Measurements from ENCODE around the gene PCSK2. TPM values are rescaled to one million over a fixed set of nuclear protein-coding genes. Genes with fewer than 3 reads are reported as not detected.

Gene PCSK2
- total RNA-seq, 6 experiments from 2014 or later = not detected

DNA sequence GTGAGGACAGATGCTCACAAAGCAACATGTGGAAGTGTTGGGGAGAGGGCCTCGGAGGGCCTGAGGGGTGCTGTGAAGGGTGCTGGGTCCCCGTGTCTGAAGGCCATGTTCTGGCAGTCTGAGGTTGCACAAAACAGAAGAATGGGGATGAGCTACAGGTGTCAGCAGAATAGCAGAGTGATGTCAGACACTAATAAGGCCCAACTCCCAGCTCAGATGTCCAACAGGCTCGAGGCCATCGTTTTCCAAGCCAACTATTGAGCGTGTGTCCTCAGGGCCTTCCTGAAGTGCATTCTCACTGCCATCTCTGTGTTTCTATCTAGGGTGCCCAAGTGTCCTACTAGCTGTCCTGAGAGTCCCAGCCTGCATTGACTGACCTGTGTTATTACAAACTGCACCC lies 296.5 kb downstream of the PCSK2 start:
- no peaks in the 10 kb centered on the region for H3K36me3 Mint-ChIP-seq (ENCODE audit: low read depth)
- H3K4me3 Mint-ChIP-seq = no peak overlapping the region
- H3K27ac Mint-ChIP-seq = no peak overlapping the region; the same call in 1 of the 2 replicates
- no peak for DNase-seq
- no peaks in the 10 kb centered on the region for H3K9me3 Mint-ChIP-seq
- peaks cover 7% of the 10 kb centered on the region for H3K4me1 Mint-ChIP-seq (ENCODE audit: low read depth)
- TF ChIP-seq, protein P1, sequence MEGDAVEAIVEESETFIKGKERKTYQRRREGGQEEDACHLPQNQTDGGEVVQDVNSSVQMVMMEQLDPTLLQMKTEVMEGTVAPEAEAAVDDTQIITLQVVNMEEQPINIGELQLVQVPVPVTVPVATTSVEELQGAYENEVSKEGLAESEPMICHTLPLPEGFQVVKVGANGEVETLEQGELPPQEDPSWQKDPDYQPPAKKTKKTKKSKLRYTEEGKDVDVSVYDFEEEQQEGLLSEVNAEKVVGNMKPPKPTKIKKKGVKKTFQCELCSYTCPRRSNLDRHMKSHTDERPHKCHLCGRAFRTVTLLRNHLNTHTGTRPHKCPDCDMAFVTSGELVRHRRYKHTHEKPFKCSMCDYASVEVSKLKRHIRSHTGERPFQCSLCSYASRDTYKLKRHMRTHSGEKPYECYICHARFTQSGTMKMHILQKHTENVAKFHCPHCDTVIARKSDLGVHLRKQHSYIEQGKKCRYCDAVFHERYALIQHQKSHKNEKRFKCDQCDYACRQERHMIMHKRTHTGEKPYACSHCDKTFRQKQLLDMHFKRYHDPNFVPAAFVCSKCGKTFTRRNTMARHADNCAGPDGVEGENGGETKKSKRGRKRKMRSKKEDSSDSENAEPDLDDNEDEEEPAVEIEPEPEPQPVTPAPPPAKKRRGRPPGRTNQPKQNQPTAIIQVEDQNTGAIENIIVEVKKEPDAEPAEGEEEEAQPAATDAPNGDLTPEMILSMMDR (IDR thresholded peaks at IDR 0.05) = no peak
- H3K27me3 Mint-ChIP-seq (ENCODE audit: insufficient read depth) = peaks cover 8% of the 10 kb centered on the region

DNA sequence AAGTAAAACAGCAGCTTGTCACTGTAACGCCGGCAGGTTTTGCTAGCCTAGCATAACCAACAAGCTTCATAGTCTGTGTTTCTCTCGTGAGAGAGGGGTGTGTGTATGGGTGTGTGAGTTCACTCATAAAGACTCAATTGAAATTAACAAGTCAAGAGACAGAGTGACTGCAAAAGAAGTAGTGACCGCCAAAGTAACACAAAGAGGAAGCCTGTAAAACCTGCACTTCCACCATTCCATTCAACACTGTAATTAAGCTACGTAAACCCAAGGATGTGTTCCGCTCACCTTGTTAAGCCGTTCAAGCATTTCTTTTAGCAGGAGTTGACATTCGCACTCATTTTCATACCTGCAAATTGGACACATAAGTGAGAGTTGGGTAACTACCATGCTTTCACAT lies 297.7 kb downstream of the PCSK2 start:
- Mint-ChIP-seq H3K4me3 (no peak overlapping the region), H3K27me3 (ENCODE audit: insufficient read depth) (peaks cover 8% of the 10 kb centered on the region), H3K9me3 (no peaks in the 10 kb centered on the region), H3K27ac (no peak overlapping the region), H3K4me1 (ENCODE audit: low read depth) (peaks cover 7% of the 10 kb centered on the region), H3K36me3 (ENCODE audit: low read depth) (no peaks in the 10 kb centered on the region)
- DNase-seq = no peak
- TF ChIP-seq, protein P1 (IDR thresholded peaks at IDR 0.05) = no peak

DNA sequence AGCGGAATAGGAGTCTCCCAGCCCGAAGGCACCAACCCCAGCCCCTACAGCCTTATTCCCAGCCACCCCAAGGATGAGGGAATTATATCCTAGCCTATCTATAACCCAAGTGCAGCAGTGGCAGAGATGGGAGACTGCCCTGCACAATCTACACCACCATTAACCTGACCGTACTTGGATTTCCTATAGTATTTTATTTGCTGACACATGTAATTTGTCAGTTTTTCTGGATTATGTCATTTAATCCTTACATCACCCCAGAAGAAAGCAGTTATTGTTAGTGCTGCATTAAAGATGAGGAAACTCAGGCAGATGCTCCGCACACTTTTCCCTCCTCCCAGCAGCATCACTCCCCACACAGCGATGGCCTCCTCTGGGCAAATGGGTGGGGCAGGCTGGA lies 298.3 kb downstream of the PCSK2 start:
- Mint-ChIP-seq H3K4me1 (ENCODE audit: low read depth) (peaks cover 7% of the 10 kb centered on the region), H3K36me3 (ENCODE audit: low read depth) (no peaks in the 10 kb centered on the region), H3K27me3 (ENCODE audit: insufficient read depth) (peaks cover 8% of the 10 kb centered on the region), H3K27ac (no peak overlapping the region), H3K9me3 (no peaks in the 10 kb centered on the region), H3K4me3 (no peak overlapping the region)
- TF ChIP-seq, protein P1 (IDR thresholded peaks at IDR 0.05) = no peak
- no peak for DNase-seq

DNA sequence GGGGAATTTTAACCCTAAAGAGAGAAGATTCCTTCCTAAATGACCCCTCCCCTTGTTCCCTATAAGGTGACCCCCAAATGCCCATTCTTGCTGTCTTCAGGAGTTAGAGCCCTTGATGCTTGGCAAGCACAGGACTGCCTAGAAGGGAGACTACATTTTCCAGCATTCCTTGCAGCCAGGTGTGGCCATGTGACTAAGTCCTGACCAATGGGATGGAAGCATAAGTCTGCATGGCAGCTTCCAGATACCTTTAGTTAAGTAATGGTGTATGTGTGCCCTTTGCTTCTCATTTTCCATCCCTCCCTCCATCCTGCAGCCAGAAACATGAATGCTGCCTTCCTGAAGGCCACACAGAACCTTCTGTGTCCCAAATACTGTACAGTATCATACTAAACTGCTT lies 298.8 kb downstream of the PCSK2 start:
- Mint-ChIP-seq H3K27me3 (ENCODE audit: insufficient read depth) (peaks cover 8% of the 10 kb centered on the region), H3K36me3 (ENCODE audit: low read depth) (no peaks in the 10 kb centered on the region)

DNA sequence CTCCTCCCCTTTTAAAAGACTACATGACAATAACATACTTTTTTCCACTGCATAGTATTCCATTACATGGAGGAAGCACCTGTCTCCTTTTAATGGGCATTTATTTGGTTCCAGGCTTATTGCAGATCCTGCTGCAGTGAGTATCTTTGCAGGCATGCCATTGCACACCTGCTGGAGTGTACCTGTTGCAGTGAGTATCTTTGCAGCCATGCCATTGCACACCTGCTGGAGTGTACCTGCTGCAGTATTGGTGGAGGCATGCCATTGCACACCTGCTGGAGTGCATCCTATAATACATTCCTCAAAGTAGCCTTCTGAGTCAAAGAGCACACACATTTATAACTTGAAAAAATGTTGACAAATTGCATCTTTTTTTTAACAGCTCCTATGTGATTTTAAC lies 302.7 kb downstream of the PCSK2 start:
- H3K4me3 Mint-ChIP-seq = no peak overlapping the region
- DNase-seq = no peak
- H3K27ac Mint-ChIP-seq = no peak overlapping the region
- TF ChIP-seq, protein P1 (IDR thresholded peaks at IDR 0.05) = no peak
- H3K36me3 Mint-ChIP-seq (ENCODE audit: low read depth) = no peaks in the 10 kb centered on the region
- H3K4me1 Mint-ChIP-seq (ENCODE audit: low read depth) = peaks cover 20% of the 10 kb centered on the region
- H3K27me3 Mint-ChIP-seq (ENCODE audit: insufficient read depth) = peaks cover 8% of the 10 kb centered on the region
- no peaks in the 10 kb centered on the region for H3K9me3 Mint-ChIP-seq

More for the DNA sequence above, 298.8 kb downstream of the PCSK2 start:
- no peak overlapping the region for H3K4me3 Mint-ChIP-seq
- H3K27ac Mint-ChIP-seq = no peak overlapping the region
- no peak for DNase-seq
- no peaks in the 10 kb centered on the region for H3K9me3 Mint-ChIP-seq
- peaks cover 3% of the 10 kb centered on the region for H3K4me1 Mint-ChIP-seq (ENCODE audit: low read depth)
- TF ChIP-seq, protein P1 (IDR thresholded peaks at IDR 0.05) = no peak

DNA sequence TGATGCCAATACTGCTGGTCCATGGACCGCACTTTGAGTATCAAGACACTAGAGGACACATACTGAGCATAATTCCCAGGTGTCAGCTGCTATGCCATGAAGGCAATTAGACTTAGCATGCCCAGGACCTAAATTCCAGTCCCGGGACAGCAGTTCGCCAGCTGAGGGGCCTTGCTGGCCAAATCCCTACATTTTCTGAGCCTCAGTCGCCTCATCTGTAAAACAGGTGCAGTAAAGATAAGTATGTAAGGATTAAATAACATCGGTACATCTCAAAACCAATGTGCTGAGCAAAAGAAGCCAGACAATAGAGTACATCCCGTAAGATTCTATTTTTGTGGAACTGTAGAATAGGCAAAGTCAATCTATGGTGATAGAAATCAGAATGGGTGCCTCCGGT lies 303.3 kb downstream of the PCSK2 start:
- Mint-ChIP-seq H3K27me3 (ENCODE audit: insufficient read depth) (peaks cover 6% of the 10 kb centered on the region), H3K36me3 (ENCODE audit: low read depth) (no peaks in the 10 kb centered on the region), H3K4me1 (ENCODE audit: low read depth) (peaks cover 20% of the 10 kb centered on the region), H3K27ac (peak overlapping the region; percentile 17; the same call in 1 of the 2 replicates), H3K4me3 (peak overlapping the region; percentile 68), H3K9me3 (no peaks in the 10 kb centered on the region)
- no peak for DNase-seq
- TF ChIP-seq, protein P1 (IDR thresholded peaks at IDR 0.05) = no peak

Measured in HFFc6 (cell line).